Endodermal cell (in vitro differentiated cells): Measurements from ENCODE around the gene CYLD. TPM values are rescaled to one million over a fixed set of nuclear protein-coding genes. Genes with fewer than 3 reads are reported as not detected.

ENCODE experiments used
- DNase-seq: peaks from one replicate; pipeline ENCODE4 v3.0.0-alpha.2; 2017
- H3K27ac ChIP-seq: 2 replicates; pipeline ENCODE4 v1.5.1; 2013; ENCODE audit warnings: mild to moderate bottlenecking, low read depth, low read length, moderate library complexity
- H3K27me3 ChIP-seq: 2 replicates; pipeline ENCODE4 v1.6.1; 2013; ENCODE audit warnings: mild to moderate bottlenecking, low read length, moderate library complexity; ENCODE audit not compliant: insufficient read depth, control insufficient read depth, poor library complexity, severe bottlenecking
- H3K36me3 ChIP-seq: 2 replicates; pipeline ENCODE4 v1.7.0; 2013; ENCODE audit warnings: mild to moderate bottlenecking, low read length, moderate library complexity; ENCODE audit not compliant: control insufficient read depth, insufficient read depth
- H3K4me1 ChIP-seq: one replicate; pipeline ENCODE4 v1.7.0; 2013; ENCODE audit warnings: low read length; ENCODE audit not compliant: control insufficient read depth, insufficient read depth
- H3K4me3 ChIP-seq: 2 replicates; pipeline ENCODE4 v1.5.1; 2013; ENCODE audit warnings: mild to moderate bottlenecking, low read length, moderate library complexity
- H3K9ac ChIP-seq: 2 replicates; pipeline ENCODE4 v1.6.1; 2013; ENCODE audit warnings: mild to moderate bottlenecking, low read length, moderate library complexity; ENCODE audit not compliant: poor library complexity, severe bottlenecking; ENCODE audit errors: extremely low read depth
- H3K9me3 ChIP-seq: 2 replicates; pipeline ENCODE4 v1.6.1; 2013; ENCODE audit warnings: mild to moderate bottlenecking, low read length, moderate library complexity; ENCODE audit not compliant: control insufficient read depth
- H3K27ac Mint-ChIP-seq: 2 replicates; pipeline ENCODE4 v1.8.0; 2020; ENCODE audit warnings: mixed read lengths
- H3K27me3 Mint-ChIP-seq: 2 replicates; pipeline ENCODE4 v1.8.0; 2021; ENCODE audit warnings: mild to moderate bottlenecking, mixed read lengths; ENCODE audit not compliant: insufficient read depth
- H3K36me3 Mint-ChIP-seq: 2 replicates; pipeline ENCODE4 v1.8.0; 2020; ENCODE audit warnings: low read depth, mixed read lengths
- H3K4me1 Mint-ChIP-seq: 2 replicates; pipeline ENCODE4 v1.8.0; 2020; ENCODE audit warnings: mixed read lengths
- H3K4me3 Mint-ChIP-seq: 2 replicates; pipeline ENCODE4 v1.8.0; 2020; ENCODE audit warnings: mild to moderate bottlenecking, moderate library complexity, mixed read lengths
- H3K9me3 Mint-ChIP-seq: 2 replicates; pipeline ENCODE4 v1.8.0; 2020; ENCODE audit warnings: mild to moderate bottlenecking, mixed read lengths
- WGBS, 2 experiments: methylation state at CpG; one replicate each; pipeline versions ENCODE4 v1.1.5 to v1.1.7; 2013; ENCODE audit warnings: missing lambda C conversion rate in 2 of 2, mixed read lengths in 1 of 2; ENCODE audit not compliant: insufficient coverage in 1 of 2, insufficient read length in 1 of 2; 5-methylcytosine and 5-hydroxymethylcytosine counted together
- total RNA-seq, 2 donors: library from RNA; stranded (reverse); fragmentation: NEBNext Ultra II Directional in 1 of 2; extraction: Animal tissue kit (Norgen Biotek cat#: 25700) in 1 of 2; gene quantifications; 2 replicates in 1 of 2; 3 replicates in 1 of 2; pipeline ENCODE4 v1.2.1, GENCODE V29; 2021
- TF ChIP-seq, protein P1 (sequence below): fragments of 200-600 bp; sonication (generic); conservative IDR thresholded peaks from 2 replicates; pipeline ENCODE4 v1.5.0; 2021; ENCODE audit warnings: antibody characterized with exemption, mild to moderate bottlenecking

The CYLD gene
- total RNA-seq, 2 donors from 2014 or later: 12.7 TPM

DNA sequence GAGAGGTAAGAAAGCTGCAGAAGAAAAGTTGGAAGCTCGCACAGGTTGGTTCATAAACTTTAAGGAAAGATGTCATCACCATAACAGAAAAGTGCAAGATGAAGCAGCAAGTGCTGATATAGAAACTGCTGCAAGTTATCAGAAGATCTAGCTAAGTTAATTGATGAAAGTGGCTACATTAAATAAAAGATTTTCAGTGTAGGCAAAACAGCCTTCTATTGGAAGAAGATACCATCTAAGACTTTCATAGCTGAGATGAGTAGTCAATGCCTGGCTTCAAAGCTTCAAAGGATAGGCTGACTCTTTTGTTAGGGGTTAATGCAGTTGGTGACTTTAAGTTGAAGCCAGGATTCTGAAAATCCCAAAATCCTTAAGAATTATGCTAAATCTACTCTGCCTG lies 24.0 kb downstream of the CYLD start:
- H3K36me3 Mint-ChIP-seq: peaks cover 20% of the 10 kb centered on the region
- H3K9me3 Mint-ChIP-seq: peaks cover 16% of the 10 kb centered on the region
- H3K27ac Mint-ChIP-seq: no peak overlapping the region
- no peak overlapping the region for H3K9ac ChIP-seq
- H3K4me3 ChIP-seq: no peak overlapping the region
- no peak overlapping the region for H3K27ac ChIP-seq
- H3K4me3 Mint-ChIP-seq: no peak overlapping the region
- no peak for DNase-seq
- H3K4me1 ChIP-seq: no peaks in the 10 kb centered on the region
- TF ChIP-seq, protein P1, sequence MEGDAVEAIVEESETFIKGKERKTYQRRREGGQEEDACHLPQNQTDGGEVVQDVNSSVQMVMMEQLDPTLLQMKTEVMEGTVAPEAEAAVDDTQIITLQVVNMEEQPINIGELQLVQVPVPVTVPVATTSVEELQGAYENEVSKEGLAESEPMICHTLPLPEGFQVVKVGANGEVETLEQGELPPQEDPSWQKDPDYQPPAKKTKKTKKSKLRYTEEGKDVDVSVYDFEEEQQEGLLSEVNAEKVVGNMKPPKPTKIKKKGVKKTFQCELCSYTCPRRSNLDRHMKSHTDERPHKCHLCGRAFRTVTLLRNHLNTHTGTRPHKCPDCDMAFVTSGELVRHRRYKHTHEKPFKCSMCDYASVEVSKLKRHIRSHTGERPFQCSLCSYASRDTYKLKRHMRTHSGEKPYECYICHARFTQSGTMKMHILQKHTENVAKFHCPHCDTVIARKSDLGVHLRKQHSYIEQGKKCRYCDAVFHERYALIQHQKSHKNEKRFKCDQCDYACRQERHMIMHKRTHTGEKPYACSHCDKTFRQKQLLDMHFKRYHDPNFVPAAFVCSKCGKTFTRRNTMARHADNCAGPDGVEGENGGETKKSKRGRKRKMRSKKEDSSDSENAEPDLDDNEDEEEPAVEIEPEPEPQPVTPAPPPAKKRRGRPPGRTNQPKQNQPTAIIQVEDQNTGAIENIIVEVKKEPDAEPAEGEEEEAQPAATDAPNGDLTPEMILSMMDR: no peak
- H3K36me3 ChIP-seq: peaks cover 5% of the 10 kb centered on the region
- H3K9me3 ChIP-seq: peaks cover 23% of the 10 kb centered on the region
- 86 to 96% methylated on average over 1 of the region's 1 CpG for WGBS, 2 experiments
- no peaks in the 10 kb centered on the region for H3K27me3 Mint-ChIP-seq
- no peaks in the 10 kb centered on the region for H3K27me3 ChIP-seq
- H3K4me1 Mint-ChIP-seq: peaks cover 4% of the 10 kb centered on the region

DNA sequence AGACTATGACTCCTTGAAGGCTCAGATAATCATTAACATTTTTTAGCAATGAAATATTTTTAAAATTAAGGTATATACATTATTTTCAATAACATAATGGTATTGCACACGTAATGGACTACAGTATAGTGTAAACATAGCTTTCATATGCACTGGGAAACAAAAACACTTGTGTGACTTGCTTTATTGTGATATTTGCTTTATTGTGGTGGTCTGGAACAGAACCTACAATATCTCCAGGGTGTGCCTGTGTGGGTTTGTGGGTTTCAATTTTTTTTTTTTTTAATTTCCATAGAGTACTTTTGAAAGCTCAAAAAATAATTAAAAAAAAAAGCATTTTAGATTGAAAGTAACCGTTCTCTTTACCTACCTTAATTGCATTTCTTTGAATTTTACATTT lies 25.3 kb downstream of the CYLD start:
- peaks cover 16% of the 10 kb centered on the region for H3K9me3 Mint-ChIP-seq
- Histone ChIP-seq H3K27me3 (no peaks in the 10 kb centered on the region), H3K9ac (no peak overlapping the region), H3K4me3 (no peak overlapping the region), H3K27ac (no peak overlapping the region), H3K36me3 (peaks cover 5% of the 10 kb centered on the region), H3K4me1 (no peaks in the 10 kb centered on the region), H3K9me3 (peaks cover 23% of the 10 kb centered on the region)
- 88% methylated on average over 1 of the region's 2 CpGs; no CpG with 5 or more reads in 1 of the 2 experiments for WGBS, 2 experiments
- no peak for DNase-seq
- H3K27me3 Mint-ChIP-seq: no peaks in the 10 kb centered on the region
- no peak overlapping the region for H3K4me3 Mint-ChIP-seq
- H3K36me3 Mint-ChIP-seq: peaks cover 20% of the 10 kb centered on the region
- no peak overlapping the region for H3K27ac Mint-ChIP-seq
- peaks cover 3% of the 10 kb centered on the region for H3K4me1 Mint-ChIP-seq
- TF ChIP-seq, protein P1: no peak

DNA sequence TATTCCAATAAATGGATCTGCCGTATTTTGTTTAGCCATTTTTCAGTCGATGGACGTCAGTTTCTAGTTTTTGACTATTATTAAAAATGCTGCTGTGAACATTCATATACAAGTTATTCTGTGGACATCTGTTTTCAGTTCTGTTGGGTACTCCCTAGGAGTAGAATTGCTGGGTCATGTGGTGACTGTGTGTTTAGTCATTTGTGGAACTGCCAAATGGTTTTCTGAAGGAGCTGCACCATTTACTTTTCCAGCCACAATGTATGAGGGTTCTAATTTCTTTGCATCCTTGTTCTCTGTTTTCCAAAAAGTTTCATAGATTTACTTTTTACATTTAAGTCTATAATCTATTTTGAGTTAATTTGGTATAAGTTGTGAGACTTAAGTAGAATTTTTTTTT lies 29.5 kb downstream of the CYLD start:
- Mint-ChIP-seq H3K27ac (no peak overlapping the region), H3K27me3 (no peaks in the 10 kb centered on the region), H3K9me3 (peaks cover 4% of the 10 kb centered on the region), H3K36me3 (peaks cover 10% of the 10 kb centered on the region), H3K4me3 (no peak overlapping the region), H3K4me1 (no peaks in the 10 kb centered on the region)
- WGBS, 2 experiments: 94 to 100% methylated on average over 2 to 3 of the region's 3 CpGs
- Histone ChIP-seq H3K9ac (no peak overlapping the region), H3K27ac (no peak overlapping the region), H3K36me3 (peaks cover 1% of the 10 kb centered on the region), H3K9me3 (peaks cover 6% of the 10 kb centered on the region), H3K4me1 (no peaks in the 10 kb centered on the region), H3K27me3 (no peaks in the 10 kb centered on the region), H3K4me3 (no peak overlapping the region)
- no peak for DNase-seq
- TF ChIP-seq, protein P1: no peak
